ENCODE data around the gene PDIK1L. TPM values are rescaled to one million over a fixed set of nuclear protein-coding genes. Genes with fewer than 3 reads are reported as not detected.

Gene PDIK1L
- total and polyA plus RNA-seq, 2 of the 8 experiments (the other 6 are each of a cell fraction or from before 2014, with no cell fraction given), result 0.95 to 4.5 TPM

DNA sequence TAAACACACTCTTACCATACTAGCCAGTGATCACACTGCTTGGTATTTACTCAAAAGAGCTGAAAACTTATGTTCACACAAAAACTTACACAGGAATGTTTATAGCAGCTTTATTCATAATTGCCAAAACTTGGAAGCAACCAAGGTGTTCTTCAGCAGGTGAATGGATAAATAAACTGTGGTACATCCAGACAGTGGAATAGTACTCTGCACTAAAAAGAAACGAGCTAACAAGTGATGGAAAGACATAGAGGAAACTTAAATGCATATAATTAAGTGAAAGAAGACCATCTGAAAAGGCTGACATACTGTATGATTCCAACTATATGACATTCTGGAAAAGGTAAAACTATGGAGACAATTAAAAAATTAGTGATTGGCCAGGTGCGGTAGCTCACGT, 20.7 kb upstream of the PDIK1L start:
- no peak overlapping the region for H3K4me3 ChIP-seq (ENCODE audit: extremely low read depth in 1 of 4, insufficient read depth in 2 of 4, low read depth in 3 of 4, low read length in 4 of 4)
- peaks cover 9 to 15% (median 12%) of the 10 kb centered on the region in 4 experiments for H3K4me1 ChIP-seq (replicated peaks in 1 of 4; ENCODE audit: control insufficient read depth in 3 of 4, insufficient read depth in 4 of 4, low read length in 3 of 4)
- POLR2A ChIA-PET (ENCODE audit: partially characterized antibody), result interaction anchor here (1.1 kb wide), 1 partner anchor 21 kb away, joined by 4 read pairs; the partner anchor contains the start of gene PDIK1L
- no peak overlapping the region for H2AK5ac ChIP-seq (ENCODE audit: low read depth, low read length)
- DNase-seq (ENCODE audit: low read depth in 1 of 2, low spot score in 2 of 2) (no peak), FAIRE-seq (no peak)
- H2BK120ac ChIP-seq (replicated peaks; ENCODE audit: low read depth, low read length), result no peak overlapping the region
- H2AFZ ChIP-seq (ENCODE audit: low read length), result no peak overlapping the region
- H3K56ac ChIP-seq (replicated peaks; ENCODE audit: insufficient read length, low read depth, low read length), result no peak overlapping the region
- no peak overlapping the region for H4K8ac ChIP-seq (ENCODE audit: extremely low read depth, insufficient read depth, low read length)
- H4K5ac ChIP-seq (ENCODE audit: insufficient read length, low read depth, low read length), result no peak overlapping the region
- no peak overlapping the region for H2BK20ac ChIP-seq (ENCODE audit: low read length)
- H3K9me3 ChIP-seq (ENCODE audit: insufficient read depth in 2 of 2, low read depth in 1 of 2, low read length in 1 of 2), result no peaks in the 10 kb centered on the region
- H3K79me1 ChIP-seq (ENCODE audit: low read depth, low read length), result no peaks in the 10 kb centered on the region
- no peak overlapping the region for H3K23ac ChIP-seq (ENCODE audit: insufficient read length)
- no peak overlapping the region for H2BK5ac ChIP-seq (ENCODE audit: low read depth, low read length)
- peaks cover 0 to 5% (median 2%) of the 10 kb centered on the region in 4 experiments; a peak in 2 of 7 replicates for H3K27me3 ChIP-seq (replicated peaks in 1 of 4; ENCODE audit: control insufficient read depth in 3 of 4, extremely low read depth in 1 of 4, insufficient read depth in 3 of 4, low read length in 3 of 4)
- no peak overlapping the region for H3K4me2 ChIP-seq (ENCODE audit: insufficient read depth in 1 of 2, low read depth in 2 of 2, low read length in 2 of 2)
- H4K91ac ChIP-seq (replicated peaks; ENCODE audit: insufficient read length, low read length), result no peak overlapping the region
- no peak overlapping the region for H2BK15ac ChIP-seq (ENCODE audit: low read length)
- H3K18ac ChIP-seq (ENCODE audit: extremely low read depth, low read length), result no peak overlapping the region
- no peak overlapping the region for H3K9ac ChIP-seq (replicated peaks in 1 of 4; ENCODE audit: extremely low read depth in 1 of 4, low read depth in 3 of 4, low read length in 3 of 4)
- H3K23me2 ChIP-seq (ENCODE audit: low read depth, low read length), result no peaks in the 10 kb centered on the region
- H3K36me3 ChIP-seq (ENCODE audit: control insufficient read depth in 2 of 4, insufficient read depth in 4 of 4, low read length in 3 of 4), result no peaks in the 10 kb centered on the region
- H3K79me2 ChIP-seq (ENCODE audit: control insufficient read depth in 1 of 2, insufficient read depth in 2 of 2, low read length in 2 of 2), result no peaks in the 10 kb centered on the region
- no peak overlapping the region for H3K14ac ChIP-seq (ENCODE audit: insufficient read length)
- H3K27ac ChIP-seq (ENCODE audit: low read depth, low read length), result no peak overlapping the region
- no peak overlapping the region for H3K4ac ChIP-seq (replicated peaks; ENCODE audit: insufficient read length, low read depth, low read length)
- CTCF ChIA-PET (ENCODE audit: partially characterized antibody), result interaction anchor here (0.7 to 2.5 kb wide), 7 partner anchors 12 to 144 kb away, joined by 3 to 7 read pairs (median 4); no protein-coding TSS in a partner anchor
- no peaks in the 10 kb centered on the region for H4K20me1 ChIP-seq (replicated peaks in 1 of 2; ENCODE audit: control insufficient read depth in 1 of 2, insufficient read depth in 2 of 2, low read length in 2 of 2)
- 82% methylated on average over 3 of the region's 3 CpGs; no CpG with 5 or more reads in 1 of the 2 experiments for WGBS, 2 experiments (ENCODE audit: extremely low coverage in 1 of 2, insufficient coverage in 1 of 2, insufficient read length in 1 of 2, insufficient replicate concordance in 2 of 2, low coverage in 1 of 2, low lambda C conversion rate in 2 of 2, missing lambda C conversion rate in 1 of 2)
- H2BK12ac ChIP-seq (ENCODE audit: low read depth, low read length), result no peak overlapping the region
- TF ChIP-seq NRF1 (IDR thresholded peaks at IDR 0.05; ENCODE audit: low read depth, low read length) (no peak), CTBP2 (IDR thresholded peaks at IDR 0.05; ENCODE audit: borderline replicate concordance, insufficient read depth, insufficient read length, low read length) (no peak), FOSL1 (IDR thresholded peaks at IDR 0.05; ENCODE audit: insufficient read depth, low read depth, low read length) (no peak), BCL11A (IDR thresholded peaks at IDR 0.05; ENCODE audit: low read depth in 2 of 2, low read length in 2 of 2) (no peak), JUND (IDR thresholded peaks at IDR 0.05; ENCODE audit: low read length) (no peak), SP4 (IDR thresholded peaks at IDR 0.05; ENCODE audit: low read length) (no peak), PHF8 (conservative IDR thresholded peaks at IDR 0.05; ENCODE audit: low read depth, low read length) (no peak), SAP30 (IDR thresholded peaks at IDR 0.05; ENCODE audit: insufficient read depth, insufficient replicate concordance, low read length) (no peak)
- TF ChIP-seq, protein P1, sequence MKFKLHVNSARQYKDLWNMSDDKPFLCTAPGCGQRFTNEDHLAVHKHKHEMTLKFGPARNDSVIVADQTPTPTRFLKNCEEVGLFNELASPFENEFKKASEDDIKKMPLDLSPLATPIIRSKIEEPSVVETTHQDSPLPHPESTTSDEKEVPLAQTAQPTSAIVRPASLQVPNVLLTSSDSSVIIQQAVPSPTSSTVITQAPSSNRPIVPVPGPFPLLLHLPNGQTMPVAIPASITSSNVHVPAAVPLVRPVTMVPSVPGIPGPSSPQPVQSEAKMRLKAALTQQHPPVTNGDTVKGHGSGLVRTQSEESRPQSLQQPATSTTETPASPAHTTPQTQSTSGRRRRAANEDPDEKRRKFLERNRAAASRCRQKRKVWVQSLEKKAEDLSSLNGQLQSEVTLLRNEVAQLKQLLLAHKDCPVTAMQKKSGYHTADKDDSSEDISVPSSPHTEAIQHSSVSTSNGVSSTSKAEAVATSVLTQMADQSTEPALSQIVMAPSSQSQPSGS (IDR thresholded peaks at IDR 0.05; ENCODE audit: low read length), result no peak
- TF ChIP-seq, protein P2, sequence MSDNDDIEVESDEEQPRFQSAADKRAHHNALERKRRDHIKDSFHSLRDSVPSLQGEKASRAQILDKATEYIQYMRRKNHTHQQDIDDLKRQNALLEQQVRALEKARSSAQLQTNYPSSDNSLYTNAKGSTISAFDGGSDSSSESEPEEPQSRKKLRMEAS (IDR thresholded peaks at IDR 0.05), result no peak
- TF ChIP-seq, protein P3, sequence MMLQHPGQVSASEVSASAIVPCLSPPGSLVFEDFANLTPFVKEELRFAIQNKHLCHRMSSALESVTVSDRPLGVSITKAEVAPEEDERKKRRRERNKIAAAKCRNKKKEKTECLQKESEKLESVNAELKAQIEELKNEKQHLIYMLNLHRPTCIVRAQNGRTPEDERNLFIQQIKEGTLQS (IDR thresholded peaks at IDR 0.05; ENCODE audit: insufficient read depth, low read depth, low read length), result no peak
